Limb (tissue), 2 donors: ENCODE data around the gene LASP1.
A peak's percentile ranks its signal among the peaks of the same experiment; 100 is the strongest.
"Not testable (repeated sequence)": the region's sequence is repeated elsewhere in the genome, so short reads cannot be mapped to it uniquely, and the experiment has no call there.

Source experiments
- DNase-seq, 2 donors: peaks; one replicate each; pipeline ENCODE4 v3.0.0-alpha.2; 2016; ENCODE audit errors: extremely low spot score in 2 of 2

Gene LASP1

GRCh38 chr17:38906460-38907228, 36.8 kb downstream of the LASP1 start:
- DNase-seq: no peak

- DNase-seq: no peak
Measured at GRCh38 chr17:38907930-38908675, 38.2 kb downstream of the LASP1 start.

- peak in 1 of 2 donors; percentile 37 for DNase-seq
Measured at GRCh38 chr17:38908676-38909181, 38.9 kb downstream of the LASP1 start.

GRCh38 chr17:38910325-38910724, 40.5 kb downstream of the LASP1 start:
- DNase-seq: no peak

- no peak for DNase-seq
Measured at GRCh38 chr17:38911081-38911730, 41.3 kb downstream of the LASP1 start.

- not testable (repeated sequence) for DNase-seq
Measured at GRCh38 chr17:38911731-38912081, 41.8 kb downstream of the LASP1 start.

- DNase-seq: no peak
Measured at GRCh38 chr17:38912221-38912813, 42.5 kb downstream of the LASP1 start.

GRCh38 chr17:38914741-38915638, 45.1 kb downstream of the LASP1 start:
- DNase-seq: no peak

- DNase-seq: no peak
Measured at GRCh38 chr17:38915639-38915995, 45.8 kb downstream of the LASP1 start.

- no peak for DNase-seq
Measured at GRCh38 chr17:38916771-38917170, 46.9 kb downstream of the LASP1 start.

- no peak for DNase-seq
Measured at GRCh38 chr17:38917259-38917658, 47.4 kb downstream of the LASP1 start.

GRCh38 chr17:38918129-38918913, 48.5 kb downstream of the LASP1 start:
- peak in 1 of 2 donors; percentile 32 for DNase-seq

GRCh38 chr17:38918916-38919315, 49.1 kb downstream of the LASP1 start:
- DNase-seq: no peak

- no peak for DNase-seq
Measured at GRCh38 chr17:38919316-38920078, 49.6 kb downstream of the LASP1 start.

- no peak for DNase-seq
Measured at GRCh38 chr17:38920374-38921291, 50.8 kb downstream of the LASP1 start.

GRCh38 chr17:38921756-38922411, 52.0 kb downstream of the LASP1 start:
- peak in 1 of 2 donors; percentile 29 for DNase-seq

- DNase-seq: peak; percentile 67 to 77
Measured at GRCh38 chr17:38922538-38923297, 52.9 kb downstream of the LASP1 start.
